SH-SY5Y (cell line): ENCODE measurements around the gene SAPCD1.

Experiments used
- GATA2 ChIP-seq: IDR thresholded peaks from 2 replicates; pipeline ENCODE4 v1.6.1; 2011; ENCODE audit warnings: mild to moderate bottlenecking, low read depth, low read length
- GATA3 ChIP-seq: IDR thresholded peaks from 2 replicates; pipeline ENCODE4 v1.6.1; 2011; ENCODE audit warnings: low read depth, mild to moderate bottlenecking, low read length, moderate library complexity

- no peak for TF ChIP-seq GATA3
- TF ChIP-seq GATA2 = no peak
Observed at GRCh38 chr6:31729515-31729978, 32.9 kb upstream of the SAPCD1 start.
